Peyer's patch (tissue), 4 donors: Measurements from ENCODE around the gene CORIN. TPM values are rescaled to one million over a fixed set of nuclear protein-coding genes. Genes with fewer than 3 reads are reported as not detected.

Experiments used
- DNase-seq, 3 donors: peaks; one replicate each; pipeline ENCODE4 v3.0.0-alpha.2; 2017 to 2019
- H3K27ac ChIP-seq, 4 donors: fragments of 200-600 bp; sonication (generic); one replicate each; pipeline ENCODE4 v1.5.1; 2016 to 2019
- H3K27me3 ChIP-seq, 2 donors: fragments of 200-600 bp; sonication (generic); one replicate each; pipeline ENCODE4 v1.5.1; 2019
- H3K36me3 ChIP-seq, 3 donors: fragments of 200-600 bp; sonication (generic); one replicate each; pipeline ENCODE4 v1.5.1; 2016 to 2019
- H3K4me1 ChIP-seq, 4 donors: fragments of 200-600 bp; sonication (generic); one replicate each; pipeline ENCODE4 v1.5.1; 2016 to 2019
- H3K4me3 ChIP-seq, 4 donors: fragments of 200-600 bp; sonication (generic); 1 replicate in 3 of 4; 2 replicates in 1 of 4; pipeline ENCODE4 v1.5.1; 2016 to 2019; ENCODE audit warnings: mild to moderate bottlenecking in 1 of 4
- H3K9me3 ChIP-seq, 4 donors: fragments of 200-600 bp; sonication (generic); one replicate each; pipeline ENCODE4 v1.5.1; 2016 to 2019; ENCODE audit warnings: mild to moderate bottlenecking in 1 of 4
- CTCF ChIP-seq, 6 experiments: fragments of 450-650 bp in 4 of 6; fragments of 200-600 bp in 2 of 6; sonication (generic) in 1 of 6; IDR thresholded peaks; one replicate each; pipeline ENCODE4 v1.5.1; 2017 to 2019; ENCODE audit warnings: antibody characterized with exemption in 6 of 6, mild to moderate bottlenecking in 3 of 6, moderate library complexity in 1 of 6
- POLR2A ChIP-seq, 2 donors: fragments of 450-650 bp; IDR thresholded peaks; one replicate each; pipeline ENCODE4 v1.5.1; 2017; ENCODE audit warnings: antibody characterized with exemption in 2 of 2, mild to moderate bottlenecking in 2 of 2, moderate library complexity in 2 of 2
- total RNA-seq, 4 donors: library from RNA; depleted of rRNA; stranded (reverse); fragments of >200 nt; gene quantifications; one replicate each; pipeline ENCODE4 v1.1.0, GENCODE V29; 2016

Gene CORIN
- total RNA-seq, 4 donors from 2014 or later: 0.27 to 0.70 (median 0.57) TPM; not detected in 1

GRCh38 chr4:47720787-47721186 is 117.1 kb downstream of the CORIN start:
- H3K4me1 ChIP-seq: no peaks in the 10 kb centered on the region
- H3K9me3 ChIP-seq: no peaks in the 10 kb centered on the region
- TF ChIP-seq CTCF (IDR thresholded peaks at IDR 0.05): no peak
- no peaks in the 10 kb centered on the region for H3K27me3 ChIP-seq
- no peak overlapping the region for H3K27ac ChIP-seq
- no peak overlapping the region for H3K4me3 ChIP-seq
- DNase-seq: no peak
- H3K36me3 ChIP-seq: no peaks in the 10 kb centered on the region

GRCh38 chr4:47719576-47719975 is 118.3 kb downstream of the CORIN start:
- no peak for DNase-seq
- Histone ChIP-seq H3K36me3 (no peaks in the 10 kb centered on the region), H3K4me3 (no peak overlapping the region), H3K9me3 (no peaks in the 10 kb centered on the region), H3K27ac (no peak overlapping the region), H3K27me3 (no peaks in the 10 kb centered on the region), H3K4me1 (no peaks in the 10 kb centered on the region)
- TF ChIP-seq CTCF (IDR thresholded peaks at IDR 0.05) (no peak), POLR2A (IDR thresholded peaks at IDR 0.05) (no peak)

- Histone ChIP-seq H3K36me3 (no peaks in the 10 kb centered on the region), H3K27me3 (no peaks in the 10 kb centered on the region), H3K4me3 (no peak overlapping the region), H3K9me3 (no peaks in the 10 kb centered on the region), H3K4me1 (no peaks in the 10 kb centered on the region), H3K27ac (no peak overlapping the region)
- TF ChIP-seq CTCF (IDR thresholded peaks at IDR 0.05): no peak
- TF ChIP-seq POLR2A (IDR thresholded peaks at IDR 0.05): no peak
- DNase-seq: no peak
These were observed 119.2 kb downstream of the CORIN start for GRCh38 chr4:47718696-47719095.

DNA sequence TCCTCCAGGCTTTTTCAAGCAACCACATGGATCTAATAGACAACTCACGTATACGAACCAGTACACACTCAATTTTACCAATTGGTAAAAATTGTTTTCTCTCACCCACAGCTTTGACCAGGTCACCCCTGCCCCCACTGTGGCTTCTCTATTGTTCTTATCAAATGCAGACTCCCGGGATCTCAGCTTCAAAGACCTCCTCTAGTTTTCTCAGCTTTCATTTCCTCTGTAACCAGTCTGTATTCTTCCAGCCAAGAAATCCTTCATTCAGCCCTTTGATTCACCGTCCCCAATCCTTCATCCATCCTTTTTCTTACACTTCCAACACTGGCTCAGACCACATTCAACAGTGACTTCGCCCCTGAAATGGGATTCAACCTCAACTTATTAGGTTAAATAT is 120.7 kb downstream of the CORIN start:
- Histone ChIP-seq H3K36me3 (no peaks in the 10 kb centered on the region), H3K4me3 (no peak overlapping the region), H3K27ac (no peak overlapping the region), H3K9me3 (no peaks in the 10 kb centered on the region), H3K27me3 (no peaks in the 10 kb centered on the region), H3K4me1 (no peaks in the 10 kb centered on the region)
- DNase-seq: no peak
- TF ChIP-seq POLR2A (IDR thresholded peaks at IDR 0.05) (no peak), CTCF (IDR thresholded peaks at IDR 0.05) (no peak)

GRCh38 chr4:47715716-47716416 is 122.0 kb downstream of the CORIN start:
- no peak for DNase-seq
- no peaks in the 10 kb centered on the region for H3K4me1 ChIP-seq
- no peak for TF ChIP-seq POLR2A (IDR thresholded peaks at IDR 0.05)
- no peak for TF ChIP-seq CTCF (IDR thresholded peaks at IDR 0.05)
- H3K9me3 ChIP-seq: no peaks in the 10 kb centered on the region
- no peak overlapping the region for H3K4me3 ChIP-seq
- no peaks in the 10 kb centered on the region for H3K27me3 ChIP-seq
- H3K27ac ChIP-seq: no peak overlapping the region
- no peaks in the 10 kb centered on the region for H3K36me3 ChIP-seq

- Histone ChIP-seq H3K36me3 (no peaks in the 10 kb centered on the region), H3K9me3 (no peaks in the 10 kb centered on the region), H3K27me3 (peaks cover 0 to 3% of the 10 kb centered on the region in 2 donors), H3K4me3 (no peak overlapping the region), H3K27ac (no peak overlapping the region), H3K4me1 (no peaks in the 10 kb centered on the region)
- TF ChIP-seq CTCF (IDR thresholded peaks at IDR 0.05): no peak
- TF ChIP-seq POLR2A (IDR thresholded peaks at IDR 0.05): no peak
- DNase-seq: no peak
These were observed 123.6 kb downstream of the CORIN start for GRCh38 chr4:47714269-47714668.
